ENCODE results near the gene PBX1.
A peak's percentile ranks its signal among the peaks of the same experiment; 100 is the strongest.

Gene PBX1

GRCh38 chr1:164558461-164559341, at the start of gene PBX1:
Gene PBX1 (plus strand): TSS chr1:164559184.
- TF ChIP-seq, protein P1, sequence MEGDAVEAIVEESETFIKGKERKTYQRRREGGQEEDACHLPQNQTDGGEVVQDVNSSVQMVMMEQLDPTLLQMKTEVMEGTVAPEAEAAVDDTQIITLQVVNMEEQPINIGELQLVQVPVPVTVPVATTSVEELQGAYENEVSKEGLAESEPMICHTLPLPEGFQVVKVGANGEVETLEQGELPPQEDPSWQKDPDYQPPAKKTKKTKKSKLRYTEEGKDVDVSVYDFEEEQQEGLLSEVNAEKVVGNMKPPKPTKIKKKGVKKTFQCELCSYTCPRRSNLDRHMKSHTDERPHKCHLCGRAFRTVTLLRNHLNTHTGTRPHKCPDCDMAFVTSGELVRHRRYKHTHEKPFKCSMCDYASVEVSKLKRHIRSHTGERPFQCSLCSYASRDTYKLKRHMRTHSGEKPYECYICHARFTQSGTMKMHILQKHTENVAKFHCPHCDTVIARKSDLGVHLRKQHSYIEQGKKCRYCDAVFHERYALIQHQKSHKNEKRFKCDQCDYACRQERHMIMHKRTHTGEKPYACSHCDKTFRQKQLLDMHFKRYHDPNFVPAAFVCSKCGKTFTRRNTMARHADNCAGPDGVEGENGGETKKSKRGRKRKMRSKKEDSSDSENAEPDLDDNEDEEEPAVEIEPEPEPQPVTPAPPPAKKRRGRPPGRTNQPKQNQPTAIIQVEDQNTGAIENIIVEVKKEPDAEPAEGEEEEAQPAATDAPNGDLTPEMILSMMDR (conservative IDR thresholded peaks at IDR 0.05; ENCODE audit: low read depth): no peak
- peak within 1 kb of the TSS; percentile 81 for H3K27ac ChIP-seq
- CTCF ChIA-PET: interaction anchor here (0.6 to 0.8 kb wide), 4 partner anchors 21 to 229 kb away, joined by 3 to 4 read pairs (median 3); no protein-coding TSS in a partner anchor
- POLR2A ChIA-PET (ENCODE audit: low non-redundant PET): no interaction called here
- DNase-seq (ENCODE audit: low spot score): peak; percentile 97

GRCh38 chr1:164510435-164510834, 48.5 kb upstream of the PBX1 start:
- ChIA-PET CTCF (interaction anchor here (0.7 to 1.1 kb wide), 2 partner anchors 9 to 277 kb away, joined by 3 to 4 read pairs; no protein-coding TSS in a partner anchor), POLR2A (ENCODE audit: low non-redundant PET) (no interaction called here)
- no peak for DNase-seq (ENCODE audit: low spot score)

DNA sequence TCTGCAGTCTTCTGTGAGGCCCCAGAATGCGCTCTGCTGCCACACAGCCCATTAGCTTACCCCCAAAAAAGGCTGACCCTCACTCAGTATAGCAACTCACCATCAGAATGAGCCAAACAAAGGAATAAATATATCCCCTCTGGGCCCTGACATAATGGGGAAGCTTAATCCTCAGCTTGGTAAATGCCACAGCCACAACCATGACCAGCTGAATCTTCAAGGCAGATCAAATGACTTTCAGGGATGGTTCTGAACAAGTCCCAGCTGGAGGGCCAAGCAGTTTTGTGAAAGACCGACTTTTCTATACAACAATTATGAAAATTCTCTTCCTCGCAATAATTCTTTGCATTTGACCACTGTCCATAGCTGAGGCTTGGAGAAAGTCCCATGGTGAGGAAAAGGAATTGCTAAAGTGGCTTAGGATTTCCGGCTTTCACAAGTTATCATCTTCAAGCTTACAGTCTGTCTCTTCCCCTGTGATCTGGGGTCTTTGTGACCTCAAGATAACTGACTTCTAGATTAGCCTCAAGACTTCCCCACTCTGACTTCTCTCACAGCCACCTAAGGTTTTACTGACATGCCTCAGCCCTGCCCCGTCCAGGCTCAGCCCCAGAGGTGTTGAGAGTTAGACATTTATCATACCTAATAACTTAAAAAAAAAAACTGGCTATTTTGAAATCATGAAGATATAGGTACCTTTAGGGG, 47.8 kb upstream of the PBX1 start:
- H3K27ac ChIP-seq: no peak overlapping the region
- TF ChIP-seq, protein P1 (conservative IDR thresholded peaks at IDR 0.05; ENCODE audit: low read depth): no peak
- CTCF ChIA-PET: interaction anchor here (0.6 to 1.1 kb wide), 3 partner anchors 9 to 108 kb away, joined by 3 to 4 read pairs (median 4); no protein-coding TSS in a partner anchor
- POLR2A ChIA-PET (ENCODE audit: low non-redundant PET): no interaction called here
- DNase-seq (ENCODE audit: low spot score): no peak

More at GRCh38 chr1:164510435-164510834, 48.5 kb upstream of the PBX1 start:
- TF ChIP-seq, protein P1 (conservative IDR thresholded peaks at IDR 0.05; ENCODE audit: low read depth): no peak
- H3K27ac ChIP-seq: no peak overlapping the region

DNA sequence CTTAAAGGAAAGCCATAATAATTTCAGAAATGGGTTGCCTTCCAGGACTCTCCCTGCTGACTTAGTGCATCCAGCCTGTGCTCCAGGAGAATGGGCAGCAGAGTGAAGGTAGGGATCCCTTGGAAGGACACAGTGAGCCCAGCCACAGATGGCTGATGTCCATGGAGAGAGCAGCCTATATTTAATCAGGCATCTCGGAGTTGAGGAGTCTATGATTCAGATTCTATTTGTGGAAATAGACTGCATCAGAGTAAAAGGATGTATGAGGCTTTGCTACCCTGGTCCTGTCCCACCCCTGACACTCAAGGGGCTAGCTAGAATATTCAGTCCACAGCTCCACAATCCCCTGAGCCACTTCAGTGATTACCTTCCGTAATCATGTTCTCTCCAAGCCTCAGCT, 43.8 kb upstream of the PBX1 start:
- no peak overlapping the region for H3K27ac ChIP-seq
- TF ChIP-seq, protein P1 (conservative IDR thresholded peaks at IDR 0.05; ENCODE audit: low read depth): no peak
- no peak for DNase-seq (ENCODE audit: low spot score)
- CTCF ChIA-PET: no interaction called here
- POLR2A ChIA-PET (ENCODE audit: low non-redundant PET): no interaction called here

- DNase-seq (ENCODE audit: low spot score): no peak
- ChIA-PET POLR2A (ENCODE audit: low non-redundant PET) (no interaction called here), CTCF (no interaction called here)
- H3K27ac ChIP-seq: no peak overlapping the region
- TF ChIP-seq, protein P1 (conservative IDR thresholded peaks at IDR 0.05; ENCODE audit: low read depth): no peak
These were observed 43.2 kb upstream of the PBX1 start for GRCh38 chr1:164515711-164516331.

GRCh38 chr1:164516591-164516990, 42.4 kb upstream of the PBX1 start:
- ChIA-PET CTCF (interaction anchor here (0.5 kb wide), 1 partner anchor 151 kb away, joined by 3 read pairs; no protein-coding TSS in a partner anchor), POLR2A (ENCODE audit: low non-redundant PET) (no interaction called here)
- H3K27ac ChIP-seq: no peak overlapping the region
- TF ChIP-seq, protein P1 (conservative IDR thresholded peaks at IDR 0.05; ENCODE audit: low read depth): no peak
- DNase-seq (ENCODE audit: low spot score): no peak
